GM23338 (cell line): ENCODE measurements around the gene SF3B2. TPM values are rescaled to one million over a fixed set of nuclear protein-coding genes. Genes with fewer than 3 reads are reported as not detected.

Experiments used
- ATAC-seq: fragments of 200-7000 bp; cut with Tn5 transposase; 3 replicates; pipeline ENCODE4 v1.9.1; 2020
- DNase-seq: peaks from one replicate; pipeline ENCODE4 v3.0.0-alpha.2; 2015; ENCODE audit warnings: low spot score
- H2AFZ ChIP-seq: fragments of 200-600 bp; sonication (generic); 2 replicates; pipeline ENCODE4 v1.8.0; 2016; ENCODE audit warnings: antibody characterized with exemption, mild to moderate bottlenecking, moderate library complexity
- H3F3A ChIP-seq: fragments of 200-600 bp; sonication (generic); replicated peaks from 2 replicates; pipeline ENCODE4 v1.8.0; 2017; ENCODE audit warnings: antibody characterized with exemption, mixed run types, low read depth
- H3K27ac ChIP-seq: fragments of 200-600 bp; sonication (generic); 2 replicates; pipeline ENCODE4 v1.6.1; 2016; ENCODE audit warnings: low read depth
- H3K27me3 ChIP-seq: fragments of 200-600 bp; sonication (generic); 2 replicates; pipeline ENCODE4 v1.8.0; 2016; ENCODE audit warnings: mild to moderate bottlenecking, mixed run types, moderate library complexity; ENCODE audit not compliant: insufficient read depth
- H3K36me3 ChIP-seq: fragments of 200-600 bp; sonication (generic); 2 replicates; pipeline ENCODE4 v1.8.0; 2016; ENCODE audit warnings: mild to moderate bottlenecking; ENCODE audit not compliant: insufficient read depth
- H3K4me1 ChIP-seq: fragments of 200-600 bp; sonication (generic); 2 replicates; pipeline ENCODE4 v1.8.0; 2016; ENCODE audit warnings: mild to moderate bottlenecking, moderate library complexity; ENCODE audit not compliant: insufficient read depth
- H3K4me2 ChIP-seq: fragments of 200-600 bp; sonication (generic); 2 replicates; pipeline ENCODE4 v1.7.1; 2017; ENCODE audit warnings: mixed run types
- H3K4me3 ChIP-seq: fragments of 200-600 bp; sonication (generic); 2 replicates; pipeline ENCODE4 v1.6.1; 2016; ENCODE audit warnings: mixed run types
- H3K79me2 ChIP-seq: fragments of 200-600 bp; sonication (generic); replicated peaks from 2 replicates; pipeline ENCODE4 v1.8.0; 2017; ENCODE audit warnings: mild to moderate bottlenecking; ENCODE audit not compliant: insufficient read depth
- H3K9me2 ChIP-seq: fragments of 200-600 bp; sonication (generic); 2 replicates; pipeline ENCODE4 v1.8.0; 2017; ENCODE audit not compliant: insufficient read depth
- H4K20me1 ChIP-seq: fragments of 200-600 bp; sonication (generic); replicated peaks from 2 replicates; pipeline ENCODE4 v1.8.0; 2017; ENCODE audit warnings: mild to moderate bottlenecking; ENCODE audit not compliant: insufficient read depth
- H3K27ac Mint-ChIP-seq: 2 replicates; pipeline ENCODE4 v1.8.0; 2020; ENCODE audit warnings: inconsistent platforms, mild to moderate bottlenecking, moderate library complexity, mixed read lengths
- H3K27me3 Mint-ChIP-seq: 3 replicates; pipeline ENCODE4 v1.8.0; 2022; ENCODE audit warnings: low read depth, mild to moderate bottlenecking, moderate library complexity, mixed read lengths, inconsistent platforms; ENCODE audit not compliant: insufficient read depth, poor library complexity
- H3K36me3 Mint-ChIP-seq: 3 replicates; pipeline ENCODE4 v1.8.0; 2021; ENCODE audit warnings: low read depth, mild to moderate bottlenecking, inconsistent platforms, moderate library complexity, mixed read lengths
- H3K4me1 Mint-ChIP-seq: 3 replicates; pipeline ENCODE4 v1.8.0; 2020; ENCODE audit warnings: mild to moderate bottlenecking, inconsistent platforms, mixed read lengths
- H3K4me3 Mint-ChIP-seq: 3 replicates; pipeline ENCODE4 v1.8.0; 2021; ENCODE audit warnings: moderate library complexity, mild to moderate bottlenecking, inconsistent platforms, mixed read lengths
- H3K9me3 Mint-ChIP-seq: 3 replicates; pipeline ENCODE4 v1.8.0; 2020; ENCODE audit warnings: moderate library complexity, mild to moderate bottlenecking, inconsistent platforms, mixed read lengths
- CTCF ChIP-seq, 2 experiments: fragments of 200-600 bp in 1 of 2; sonication (generic) in 1 of 2; conservative IDR thresholded peaks; 2 replicates each; pipeline versions ENCODE4 v1.5.1 to v1.6.1; 2016 to 2017; ENCODE audit warnings: antibody characterized with exemption in 2 of 2, low read depth in 2 of 2, mild to moderate bottlenecking in 2 of 2, moderate library complexity in 1 of 2
- ETS1 ChIP-seq: IDR thresholded peaks from 2 replicates; pipeline ENCODE4 v1.6.1; 2016; ENCODE audit warnings: antibody characterized with exemption
- JUNB ChIP-seq: IDR thresholded peaks from one replicate; pipeline ENCODE4 v1.6.1; 2016; ENCODE audit warnings: antibody characterized with exemption; ENCODE audit not compliant: unreplicated experiment
- NANOG ChIP-seq: IDR thresholded peaks from 2 replicates; pipeline ENCODE4 v1.6.1; 2016; ENCODE audit warnings: antibody characterized with exemption, borderline replicate concordance
- POLR2AphosphoS5 ChIP-seq: IDR thresholded peaks from 2 replicates; pipeline ENCODE4 v1.6.1; 2016; ENCODE audit warnings: antibody characterized with exemption, low read depth
- REST ChIP-seq: IDR thresholded peaks from one replicate; pipeline ENCODE4 v1.6.1; 2018; ENCODE audit warnings: antibody characterized with exemption; ENCODE audit not compliant: unreplicated experiment
- STAT1 ChIP-seq: IDR thresholded peaks from one replicate; pipeline ENCODE4 v1.6.1; 2016; ENCODE audit warnings: antibody characterized with exemption; ENCODE audit not compliant: unreplicated experiment
- ZNF114 ChIP-seq: fragments of 250-450 bp; sonication (Bioruptor Pico); IDR thresholded peaks from 2 replicates; pipeline ENCODE4 v1.5.0; 2020; ENCODE audit warnings: mild to moderate bottlenecking, moderate library complexity
- polyA plus RNA-seq: library from polyadenylated mRNA; unstranded; fragments of >200 nt; fragmentation: Nextera tagmentation; extraction: Ambion mirVana; gene quantifications from 2 replicates; pipeline ENCODE4 v1.2.1, GENCODE V29; 2016
- total RNA-seq: library from RNA; depleted of rRNA; stranded (reverse); fragments of >200 nt; shearing (Covaris generic); gene quantifications from 2 replicates; pipeline ENCODE4 v1.2.3, GENCODE V29; 2014

SF3B2 gene
- total and polyA plus RNA-seq, 2 experiments from 2014 or later: 173 to 180 TPM

- Histone ChIP-seq H3K4me1 (peaks cover 25% of the 10 kb centered on the region), H3K36me3 (peaks cover 17% of the 10 kb centered on the region), H3K9me2 (no peaks in the 10 kb centered on the region), H3K4me2 (peak overlapping the region; percentile 98), H3K27me3 (no peaks in the 10 kb centered on the region), H3K79me2 (peaks cover 27% of the 10 kb centered on the region), H3F3A (peaks cover 25% of the 10 kb centered on the region), H2AFZ (peak overlapping the region; percentile 86), H4K20me1 (peaks cover 7% of the 10 kb centered on the region; the same call in 1 of the 2 replicates), H3K27ac (no peak overlapping the region), H3K4me3 (peak overlapping the region; percentile 90)
- Mint-ChIP-seq H3K9me3 (no peaks in the 10 kb centered on the region; the same call in 2 of the 3 replicates), H3K27ac (no peak overlapping the region; the same call in 1 of the 2 replicates), H3K36me3 (peaks cover 36% of the 10 kb centered on the region), H3K4me1 (peaks cover 27% of the 10 kb centered on the region), H3K27me3 (peaks cover 14% of the 10 kb centered on the region), H3K4me3 (peak overlapping the region; percentile 85)
- TF ChIP-seq ZNF114 (CRISPR knock-in tag): no peak
- no peak for TF ChIP-seq ETS1
- no peak for TF ChIP-seq POLR2AphosphoS5
- ATAC-seq (no peak), DNase-seq (no peak)
These were observed 19.2 kb downstream of the SF3B2 start for GRCh38 chr11:66071381-66071801.

- Mint-ChIP-seq H3K9me3 (no peaks in the 10 kb centered on the region), H3K4me1 (peaks cover 27% of the 10 kb centered on the region), H3K27ac (no peak overlapping the region), H3K4me3 (peak overlapping the region; percentile 85), H3K36me3 (peaks cover 29% of the 10 kb centered on the region), H3K27me3 (peaks cover 14% of the 10 kb centered on the region)
- no peak for ATAC-seq
- H4K20me1 ChIP-seq: peaks cover 5% of the 10 kb centered on the region; the same call in 1 of the 2 replicates
- H3K4me1 ChIP-seq: peaks cover 25% of the 10 kb centered on the region
- H3K79me2 ChIP-seq: peaks cover 33% of the 10 kb centered on the region
- no peak for DNase-seq
- H2AFZ ChIP-seq: no peak overlapping the region
- peaks cover 18% of the 10 kb centered on the region for H3F3A ChIP-seq
- peaks cover 13% of the 10 kb centered on the region for H3K36me3 ChIP-seq
- H3K27ac ChIP-seq: no peak overlapping the region
- H3K4me3 ChIP-seq: peak overlapping the region; percentile 90; the same call in 1 of the 2 replicates
- H3K9me2 ChIP-seq: no peaks in the 10 kb centered on the region
- peak overlapping the region; percentile 98; the same call in 1 of the 2 replicates for H3K4me2 ChIP-seq
- no peaks in the 10 kb centered on the region for H3K27me3 ChIP-seq
- TF ChIP-seq NANOG: no peak
- no peak for TF ChIP-seq CTCF (conservative IDR thresholded peaks at IDR 0.05; ENCODE audit: low read depth in 2 of 2)
- no peak for TF ChIP-seq JUNB
- no peak for TF ChIP-seq ETS1
- no peak for TF ChIP-seq ZNF114 (CRISPR knock-in tag)
- TF ChIP-seq STAT1: no peak
- TF ChIP-seq REST: no peak
These were observed 19.9 kb downstream of the SF3B2 start for GRCh38 chr11:66072081-66072480.
